Activated T-cell treated with anti-CD3 and anti-CD28 coated beads for 1 hour (primary cell): ENCODE data around the gene STMP1.
"Not testable (repeated sequence)": the region's sequence is repeated elsewhere in the genome, so short reads cannot be mapped to it uniquely, and the experiment has no call there.

Source experiments
- DNase-seq: peaks from one replicate; pipeline ENCODE4 v3.0.0-alpha.2; 2020; ENCODE audit warnings: low read depth

The STMP1 gene

DNA sequence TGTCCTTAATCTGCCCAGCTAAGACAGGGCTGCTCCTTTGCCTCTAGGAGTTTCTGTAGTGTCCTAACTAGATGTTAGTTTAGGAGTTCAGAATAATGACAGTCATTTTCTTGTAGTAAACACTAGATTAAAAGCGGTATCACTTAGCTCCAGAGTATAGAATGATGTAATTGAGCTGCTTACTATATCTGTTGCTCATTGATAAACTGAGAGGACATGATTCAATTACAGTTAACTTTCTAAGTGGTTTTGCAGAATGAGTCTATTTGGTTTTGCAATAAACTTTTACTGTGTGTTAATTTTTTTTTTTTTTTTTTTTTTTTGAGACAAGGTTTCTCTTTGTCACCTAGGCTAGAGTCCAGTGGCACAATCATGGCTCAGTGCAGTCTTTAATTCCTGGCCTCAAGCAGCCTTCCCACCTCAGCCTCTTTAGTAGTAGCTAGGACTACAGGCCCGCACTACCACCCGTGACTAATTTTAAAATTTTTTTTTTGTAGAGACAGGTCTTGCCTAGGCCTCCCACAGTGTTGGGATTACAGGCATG, 1.8 kb downstream of the STMP1 start:
- DNase-seq, result no peak

DNA sequence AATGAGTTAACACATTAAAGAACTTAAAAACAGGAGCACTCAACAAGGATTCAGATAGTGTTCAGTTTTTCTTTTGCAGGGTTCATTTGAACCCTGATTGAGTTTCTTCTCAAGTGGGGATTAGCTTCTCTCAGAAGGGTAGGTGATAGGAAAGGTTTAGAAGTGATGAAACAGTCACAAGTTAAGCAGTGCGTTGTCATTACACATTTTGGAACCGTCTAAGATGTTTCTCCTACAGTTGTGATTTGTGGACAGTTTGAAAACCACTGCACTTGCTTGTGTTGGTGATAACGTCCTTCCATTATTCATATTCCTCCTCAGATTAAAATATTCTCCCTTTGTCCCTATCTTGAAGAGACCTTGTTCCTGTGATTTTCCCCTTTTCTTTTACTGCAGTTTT, 2.7 kb downstream of the STMP1 start:
- DNase-seq, result no peak

GRCh38 chr7:135666156-135666555, 3.8 kb downstream of the STMP1 start:
- no peak for DNase-seq

DNA sequence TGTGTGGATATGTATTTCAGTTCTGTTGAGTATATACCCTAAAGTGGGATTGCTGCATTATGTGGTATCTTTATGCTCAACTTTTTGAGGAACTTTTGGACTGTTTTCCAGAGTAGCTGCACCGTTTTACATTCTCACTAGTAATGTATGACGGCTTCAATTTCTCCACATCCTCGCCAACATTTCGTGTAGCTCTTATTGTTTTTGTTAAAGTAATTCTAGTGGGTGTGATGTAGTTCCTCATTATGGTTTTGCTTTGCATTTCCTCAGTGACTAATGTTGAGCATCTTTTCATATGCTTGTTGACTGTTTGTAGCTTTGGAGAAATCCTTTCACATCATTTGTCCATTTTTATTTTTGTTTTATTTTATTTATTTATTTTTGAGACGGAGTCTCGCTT, 4.5 kb downstream of the STMP1 start:
- DNase-seq, result no peak

- DNase-seq, result not testable (repeated sequence)
These were observed 5.3 kb downstream of the STMP1 start for GRCh38 chr7:135667626-135668025.

DNA sequence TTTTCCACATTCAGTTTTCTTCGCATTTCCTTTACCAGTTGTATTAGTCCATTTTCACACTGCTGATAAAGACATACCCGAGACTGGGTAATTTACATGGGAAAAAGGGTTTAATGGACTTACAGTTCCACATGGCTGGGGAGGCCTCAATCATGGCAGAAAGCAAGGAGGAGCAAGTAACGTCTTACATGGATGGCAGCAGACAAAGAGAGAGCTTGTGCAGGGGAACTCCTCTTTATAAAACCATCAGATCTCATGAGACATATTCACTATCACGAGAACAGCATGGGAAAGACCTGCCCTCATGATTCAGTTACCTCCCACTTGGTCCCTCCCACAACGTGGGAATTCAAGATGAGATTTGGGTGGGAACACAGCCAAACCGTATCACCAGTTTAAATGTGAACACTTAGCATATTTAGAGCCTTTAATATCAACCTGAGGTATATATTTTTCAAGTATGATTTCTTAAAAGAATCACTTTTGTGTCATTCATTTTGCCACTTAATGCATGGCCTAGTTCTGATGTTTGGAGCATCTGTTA, 6.6 kb downstream of the STMP1 start:
- DNase-seq, result not testable (repeated sequence)

DNA sequence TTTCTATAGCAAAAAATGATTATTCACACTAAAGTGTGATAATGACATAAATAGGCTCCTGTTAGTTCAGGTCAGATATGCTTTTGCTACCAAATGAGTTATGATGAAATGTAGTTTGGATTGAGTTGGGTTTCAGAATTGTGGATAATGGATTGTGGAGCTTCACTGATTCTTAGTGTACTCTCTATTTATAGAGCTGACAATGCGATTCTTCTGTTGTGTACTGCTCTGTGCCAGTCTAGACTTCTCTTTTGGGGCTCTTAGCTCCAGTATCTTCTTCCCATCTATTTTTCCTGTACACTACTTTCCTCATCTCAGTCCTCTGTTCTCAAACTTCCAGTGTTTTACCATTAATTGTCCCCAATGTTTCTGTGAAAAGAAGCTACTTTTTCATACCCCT, 7.5 kb downstream of the STMP1 start:
- no peak for DNase-seq

GRCh38 chr7:135670179-135670578, 7.9 kb downstream of the STMP1 start:
- DNase-seq, result no peak

DNA sequence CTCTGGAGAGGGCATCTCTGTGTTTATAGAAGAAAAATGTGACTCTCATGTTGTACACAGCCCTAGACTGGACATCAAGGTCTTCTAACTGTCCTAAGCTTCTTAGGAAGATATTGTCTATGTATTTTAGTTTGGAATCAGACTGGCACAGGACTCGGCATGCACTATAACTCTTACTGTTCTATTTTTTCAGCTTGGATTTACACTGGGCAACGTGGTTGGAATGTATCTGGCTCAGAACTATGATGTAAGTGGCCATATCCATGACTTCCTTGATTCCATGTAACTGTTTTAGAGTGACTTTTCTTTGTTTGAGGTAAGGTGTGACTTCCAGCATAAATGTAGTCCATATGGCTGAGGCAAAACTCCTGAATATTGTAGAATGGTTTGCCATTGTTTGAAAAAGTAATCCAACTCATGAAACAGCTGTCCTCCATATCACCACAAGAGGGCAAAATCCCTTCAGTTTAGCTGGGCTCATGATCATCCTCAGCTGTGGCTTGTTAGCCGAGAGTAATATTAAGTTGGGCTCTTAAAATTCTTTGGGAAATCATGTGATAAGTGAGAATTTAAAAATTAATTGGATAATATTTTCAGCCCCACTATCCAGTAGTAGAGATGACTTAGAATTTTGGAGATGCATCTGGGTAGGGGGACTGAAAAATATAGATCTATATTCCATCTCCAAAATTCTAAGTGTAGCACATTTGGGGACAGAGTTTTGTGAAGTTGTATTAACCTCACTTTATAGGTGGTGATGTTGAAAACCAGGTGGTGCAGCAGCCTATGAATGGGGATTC, 10.4 kb downstream of the STMP1 start:
- DNase-seq, result no peak

DNA sequence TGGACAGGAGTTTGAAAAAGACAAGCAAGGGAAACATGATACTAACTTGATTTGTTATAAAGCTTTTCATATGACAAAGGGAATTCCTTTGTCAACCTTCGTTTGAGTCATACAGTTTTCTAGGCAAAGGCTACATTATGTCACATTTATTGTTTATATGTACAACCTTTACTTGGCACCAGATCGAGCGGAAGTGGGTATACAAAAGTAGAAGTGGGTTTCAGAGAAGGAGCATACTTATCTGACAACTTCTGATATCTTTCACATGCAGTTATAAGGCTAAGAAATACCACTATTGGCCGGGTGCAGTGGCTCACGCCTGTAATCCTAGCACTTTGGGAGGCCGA, 11.0 kb downstream of the STMP1 start:
- DNase-seq, result no peak

GRCh38 chr7:135678612-135679575, 16.6 kb downstream of the STMP1 start:
- no peak for DNase-seq

DNA sequence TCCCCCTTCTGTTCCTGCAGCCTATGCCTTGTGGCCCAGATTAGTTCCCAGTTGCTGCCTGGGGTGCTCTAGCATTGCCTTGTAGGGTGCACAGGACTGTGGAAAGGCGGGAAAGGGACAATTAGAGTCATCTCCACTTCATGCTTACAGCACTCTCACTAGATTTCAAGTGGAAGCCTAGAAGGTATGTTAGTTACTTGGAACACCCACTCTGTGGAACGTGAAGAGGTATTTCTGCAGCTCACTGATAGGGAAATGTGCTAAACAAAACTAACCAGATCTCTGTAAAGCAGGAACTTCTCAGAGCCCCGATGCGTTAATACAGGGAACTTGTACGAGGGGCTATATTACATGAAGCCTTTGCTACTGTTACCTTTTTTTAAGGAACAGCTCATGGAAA, 19.4 kb downstream of the STMP1 start:
- no peak for DNase-seq

GRCh38 chr7:135682191-135682590, 19.9 kb downstream of the STMP1 start:
- no peak for DNase-seq

DNA sequence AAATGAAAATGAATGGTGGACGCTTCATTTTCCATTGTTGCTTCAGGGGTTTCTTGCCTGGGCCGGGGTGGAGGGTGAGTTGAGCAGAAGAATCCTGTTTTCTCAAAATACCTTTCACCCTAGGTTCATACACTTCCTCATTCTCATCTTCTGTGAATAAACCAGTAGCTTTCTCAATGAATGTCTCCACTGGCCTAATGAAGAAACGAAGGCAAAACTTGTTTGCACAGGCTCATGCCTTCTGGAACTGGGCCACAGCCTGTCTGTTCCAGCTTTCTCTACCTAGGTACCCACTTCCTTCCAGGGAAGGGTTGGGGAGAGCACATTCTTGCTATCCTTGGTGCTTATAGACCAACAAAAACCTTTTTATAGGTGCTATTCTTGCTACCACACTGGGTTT, 21.3 kb downstream of the STMP1 start:
- DNase-seq, result no peak

DNA sequence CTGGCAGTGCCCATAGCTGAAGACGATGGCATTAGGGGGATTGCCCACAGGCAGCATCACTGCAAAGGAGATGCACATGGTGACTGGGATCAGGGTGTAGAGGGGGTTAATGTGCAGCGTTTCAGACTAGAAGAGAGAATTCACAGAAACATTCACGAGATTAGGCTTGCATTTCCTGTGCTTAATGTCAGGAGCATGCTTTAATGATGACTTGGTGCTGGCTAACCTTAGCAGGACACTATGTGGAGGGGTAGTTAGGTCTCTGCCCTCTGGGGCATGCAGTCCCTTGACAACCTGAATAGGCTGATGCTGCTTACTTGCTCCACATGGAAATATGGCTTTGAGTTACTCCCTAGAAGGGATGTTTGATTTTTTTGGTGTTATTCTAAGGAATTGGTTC, 21.8 kb downstream of the STMP1 start:
- DNase-seq, result no peak

GRCh38 chr7:135684699-135685098, 22.4 kb downstream of the STMP1 start:
- no peak for DNase-seq

- DNase-seq, result no peak
These were observed 23.2 kb downstream of the STMP1 start for GRCh38 chr7:135685306-135686084.

DNA sequence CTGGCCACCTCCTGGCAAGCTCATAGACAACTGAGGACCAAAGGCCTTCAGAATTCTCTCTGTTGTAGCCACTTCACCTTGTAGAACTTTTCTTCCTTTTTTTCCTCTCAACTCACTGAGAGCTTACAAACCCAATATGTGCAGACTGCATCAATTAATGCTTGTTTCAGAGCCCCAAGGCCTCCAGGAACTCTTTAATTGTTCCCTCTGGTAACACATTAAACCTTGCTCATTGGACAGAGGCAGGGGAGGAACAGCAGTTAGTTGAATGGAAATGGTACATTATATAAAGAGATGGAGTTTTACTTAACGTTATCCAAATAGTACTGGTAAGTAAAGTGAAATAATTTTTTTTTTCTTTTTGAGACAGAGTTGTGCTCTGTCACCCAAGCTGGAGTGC, 25.2 kb downstream of the STMP1 start:
- no peak for DNase-seq

DNA sequence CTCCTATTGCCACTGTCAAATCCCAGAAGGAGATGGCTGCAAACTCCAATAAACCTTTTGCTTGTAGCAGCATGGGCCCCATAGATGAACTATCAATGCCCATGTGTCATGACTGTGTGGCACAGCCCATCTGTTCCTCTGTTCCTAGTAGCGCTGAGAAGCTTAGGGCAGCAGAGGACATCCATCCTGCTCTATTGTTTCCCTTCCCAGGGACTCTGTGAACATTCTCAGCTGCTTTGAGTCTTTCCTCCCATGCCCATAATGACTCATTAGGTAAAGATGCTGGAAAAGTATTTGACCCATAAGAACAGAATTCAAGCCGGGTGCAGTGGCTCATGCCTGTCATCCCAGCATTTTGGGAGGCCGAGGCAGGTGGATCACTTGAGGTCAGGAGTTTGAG, 28.3 kb downstream of the STMP1 start:
- DNase-seq, result no peak

GRCh38 chr7:135692055-135692454, 29.7 kb downstream of the STMP1 start:
- no peak for DNase-seq

DNA sequence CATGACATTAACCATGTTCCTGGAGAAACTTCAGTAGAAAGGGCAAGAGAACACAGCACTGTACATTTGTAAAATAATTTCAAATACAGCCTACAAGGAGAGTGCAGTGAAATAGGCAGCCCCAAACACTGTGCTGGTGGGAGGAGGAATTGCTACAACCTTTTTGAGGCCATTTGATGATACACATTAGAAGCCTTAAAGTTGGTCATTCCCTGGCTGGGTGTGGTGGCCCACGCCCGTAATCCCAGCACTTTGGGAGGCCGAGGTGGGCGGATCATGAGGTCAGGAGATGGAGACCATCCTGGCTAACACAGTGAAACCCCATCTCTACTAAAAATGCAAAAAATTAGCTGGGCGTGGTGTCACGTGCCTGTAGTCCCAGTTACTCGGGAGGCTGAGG, 30.3 kb downstream of the STMP1 start:
- DNase-seq, result not testable (repeated sequence)

GRCh38 chr7:135693558-135693957, 31.2 kb downstream of the STMP1 start:
- no peak for DNase-seq
